LNCAP (cell line): ENCODE results near the gene PPP6C.

Experiments used
- TF ChIP-seq, protein P1 (sequence below): fragments of 450-650 bp; IDR thresholded peaks from 2 replicates; pipeline ENCODE4 v1.5.1; 2017; ENCODE audit warnings: mild to moderate bottlenecking

The PPP6C gene

GRCh38 chr9:125119643-125120286 is 69.8 kb downstream of the PPP6C start:
- TF ChIP-seq, protein P1, sequence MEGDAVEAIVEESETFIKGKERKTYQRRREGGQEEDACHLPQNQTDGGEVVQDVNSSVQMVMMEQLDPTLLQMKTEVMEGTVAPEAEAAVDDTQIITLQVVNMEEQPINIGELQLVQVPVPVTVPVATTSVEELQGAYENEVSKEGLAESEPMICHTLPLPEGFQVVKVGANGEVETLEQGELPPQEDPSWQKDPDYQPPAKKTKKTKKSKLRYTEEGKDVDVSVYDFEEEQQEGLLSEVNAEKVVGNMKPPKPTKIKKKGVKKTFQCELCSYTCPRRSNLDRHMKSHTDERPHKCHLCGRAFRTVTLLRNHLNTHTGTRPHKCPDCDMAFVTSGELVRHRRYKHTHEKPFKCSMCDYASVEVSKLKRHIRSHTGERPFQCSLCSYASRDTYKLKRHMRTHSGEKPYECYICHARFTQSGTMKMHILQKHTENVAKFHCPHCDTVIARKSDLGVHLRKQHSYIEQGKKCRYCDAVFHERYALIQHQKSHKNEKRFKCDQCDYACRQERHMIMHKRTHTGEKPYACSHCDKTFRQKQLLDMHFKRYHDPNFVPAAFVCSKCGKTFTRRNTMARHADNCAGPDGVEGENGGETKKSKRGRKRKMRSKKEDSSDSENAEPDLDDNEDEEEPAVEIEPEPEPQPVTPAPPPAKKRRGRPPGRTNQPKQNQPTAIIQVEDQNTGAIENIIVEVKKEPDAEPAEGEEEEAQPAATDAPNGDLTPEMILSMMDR = no peak

GRCh38 chr9:125110464-125110863 is 79.1 kb downstream of the PPP6C start:
- TF ChIP-seq, protein P1 = no peak

- TF ChIP-seq, protein P1 = no peak
These were observed 83.2 kb downstream of the PPP6C start for GRCh38 chr9:125106285-125106893.

- TF ChIP-seq, protein P1 = no peak
These were observed 85.7 kb downstream of the PPP6C start for GRCh38 chr9:125103770-125104460.

GRCh38 chr9:125103021-125103420 is 86.6 kb downstream of the PPP6C start:
- TF ChIP-seq, protein P1 = no peak

- TF ChIP-seq, protein P1 = no peak
These were observed 88.8 kb downstream of the PPP6C start for GRCh38 chr9:125100822-125101221.

- TF ChIP-seq, protein P1 = no peak
These were observed 89.8 kb downstream of the PPP6C start for GRCh38 chr9:125099816-125100215.
